GM18508 (cell line): Measurements from ENCODE around the gene PLET1.
A peak's percentile ranks its signal among the peaks of the same experiment; 100 is the strongest.

Experiments
- ATAC-seq: cut with Tn5 transposase; IDR thresholded peaks from one replicate; pipeline ENCODE4 v1.9.1; 2021; ENCODE audit warnings: moderate number of reproducible peaks; ENCODE audit not compliant: insufficient read depth, unreplicated experiment

Gene PLET1

DNA sequence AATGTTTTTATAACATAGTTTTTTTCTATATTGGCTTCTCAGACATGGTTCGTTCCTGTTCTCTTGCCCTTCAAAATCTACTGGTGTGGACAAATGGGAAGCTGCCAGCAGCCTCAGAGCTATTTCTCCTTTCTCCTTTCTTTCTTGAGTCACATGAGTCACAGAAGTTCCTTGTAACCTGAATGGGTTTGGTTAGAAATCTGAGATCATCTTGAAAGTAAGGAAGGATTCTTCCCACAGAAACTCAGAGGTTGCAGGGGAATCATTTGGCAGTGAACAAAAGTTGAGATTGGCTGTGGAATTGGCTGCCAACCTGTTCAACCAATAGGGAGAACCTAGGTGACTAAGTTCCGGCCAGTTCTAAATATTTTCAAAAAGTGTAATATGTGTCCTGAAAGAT lies 12.5 kb downstream of the PLET1 start:
- ATAC-seq, result no peak

DNA sequence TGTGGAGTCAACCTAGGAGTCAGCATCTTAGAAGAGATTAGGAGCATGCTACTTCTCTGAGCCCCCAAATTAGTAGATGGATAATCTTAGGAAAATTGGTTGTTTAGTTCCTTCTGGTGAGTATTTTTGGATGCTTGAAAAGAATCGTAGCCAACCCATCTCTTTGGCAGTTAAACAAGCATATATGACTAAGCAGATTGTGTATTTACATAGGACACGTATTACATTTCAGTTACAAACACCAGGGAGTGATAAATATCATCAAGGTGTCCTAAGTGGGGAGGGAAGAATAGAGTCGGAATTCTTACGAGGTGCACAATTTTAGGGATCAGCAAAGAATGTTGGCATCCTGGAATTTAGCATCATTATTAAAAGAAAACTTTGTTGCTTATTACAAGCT lies 13.5 kb downstream of the PLET1 start:
- no peak for ATAC-seq

DNA sequence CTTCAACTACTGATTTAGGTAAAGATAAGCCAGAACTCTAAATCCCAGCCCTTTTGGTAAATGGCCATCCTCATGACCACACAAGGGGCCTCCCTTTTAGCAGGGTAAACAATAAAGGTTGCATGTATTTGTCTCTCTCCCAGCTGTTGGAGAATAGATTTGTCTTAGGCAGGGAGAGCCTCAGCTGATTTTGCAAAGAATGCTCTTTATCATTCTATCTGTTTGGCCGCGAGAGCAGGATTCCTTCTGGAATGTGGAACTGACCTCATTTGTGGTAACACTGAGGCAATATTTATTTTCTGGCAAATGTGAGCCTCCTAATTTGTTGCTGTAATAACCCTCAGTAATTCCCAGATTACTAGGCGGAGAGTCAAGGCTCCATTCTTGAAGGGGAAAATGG lies 19.2 kb downstream of the PLET1 start:
- no peak for ATAC-seq

DNA sequence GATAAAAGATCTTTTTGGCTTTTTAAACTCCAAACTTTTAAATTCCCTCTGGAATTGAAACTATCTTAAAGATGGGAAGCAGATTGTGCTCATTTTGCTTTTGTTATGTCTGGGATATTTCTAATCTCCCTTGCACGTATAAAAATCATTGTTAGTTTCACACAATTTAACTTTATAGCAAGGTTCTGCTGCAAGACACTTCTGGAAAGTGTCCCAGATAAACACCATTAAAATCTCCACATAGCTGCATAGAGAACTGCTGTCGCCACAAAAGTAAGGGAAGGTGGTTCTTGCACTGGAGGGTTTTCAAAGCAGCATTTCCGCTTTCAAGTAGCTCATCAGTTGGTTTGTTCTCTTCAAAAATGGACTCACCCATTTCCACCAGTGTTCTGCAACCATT lies 22.6 kb downstream of the PLET1 start:
- no peak for ATAC-seq

DNA sequence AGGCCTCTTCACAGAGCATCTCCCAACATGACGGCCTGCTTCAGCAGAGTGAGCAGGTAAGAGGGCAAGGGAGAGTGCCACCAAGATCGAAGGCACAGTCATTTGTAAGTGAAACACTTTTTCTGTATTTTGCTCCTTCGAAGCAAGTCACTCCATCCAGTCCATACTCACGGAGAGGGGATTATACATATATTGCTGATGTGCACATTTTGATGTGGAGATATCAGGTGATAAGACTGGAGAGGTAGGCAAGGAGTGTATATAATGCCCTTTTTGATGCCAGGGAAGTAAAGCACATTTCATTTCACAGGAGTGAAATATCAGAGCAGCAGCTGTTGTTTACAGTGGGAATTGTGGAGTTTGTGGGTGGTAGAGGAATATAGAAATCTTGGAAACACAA lies 23.2 kb downstream of the PLET1 start:
- ATAC-seq, result no peak

DNA sequence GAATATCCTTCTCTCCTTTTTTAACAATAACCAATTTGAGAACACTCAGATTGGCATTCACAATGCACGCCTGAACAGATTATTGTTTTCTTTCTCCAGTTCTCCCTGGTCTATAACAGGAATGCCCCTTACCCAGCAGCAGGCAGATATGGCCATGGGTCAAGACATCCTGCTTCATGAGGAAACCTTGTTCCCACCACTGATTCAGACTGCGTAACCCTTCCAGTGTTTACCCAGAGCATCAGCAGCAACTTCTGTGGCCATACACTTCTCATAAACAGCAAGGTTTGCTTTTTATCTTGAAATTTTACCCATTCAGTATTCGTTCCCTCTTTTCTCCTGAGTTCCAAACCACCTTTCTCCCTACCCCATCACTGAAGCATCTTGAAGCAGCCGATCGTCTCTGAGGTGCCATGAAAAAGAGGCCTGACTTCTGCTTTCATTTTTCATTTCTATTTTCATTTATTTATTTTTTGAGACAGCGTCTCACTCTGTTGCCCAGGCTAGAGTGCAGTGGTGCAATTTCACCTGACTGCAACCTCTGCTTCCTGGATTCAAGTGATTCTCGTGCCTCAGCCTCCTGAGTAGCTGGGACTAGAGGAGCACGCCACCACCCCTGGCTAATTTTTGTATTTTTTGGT lies 24.8 kb downstream of the PLET1 start:
- no peak for ATAC-seq

DNA sequence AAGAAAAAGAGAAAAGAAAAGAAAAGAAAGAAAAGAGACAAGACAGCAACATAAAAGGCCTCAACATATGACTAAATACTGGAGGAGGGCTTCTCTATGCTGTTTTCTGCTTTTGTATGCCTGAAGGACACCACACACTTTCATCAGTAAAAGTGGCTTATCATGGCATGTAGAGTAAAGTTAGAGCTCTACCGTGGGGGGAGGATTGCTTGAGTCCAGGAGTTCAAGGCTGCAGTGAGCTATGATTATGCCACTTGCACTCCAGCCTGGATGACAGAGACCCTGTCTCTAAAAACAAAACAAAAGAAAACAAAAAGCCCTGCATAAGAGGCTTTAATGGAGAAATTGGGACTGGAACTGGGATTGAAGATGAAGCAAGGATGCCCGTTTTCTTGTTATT lies 28.7 kb downstream of the PLET1 start:
- ATAC-seq, result no peak

DNA sequence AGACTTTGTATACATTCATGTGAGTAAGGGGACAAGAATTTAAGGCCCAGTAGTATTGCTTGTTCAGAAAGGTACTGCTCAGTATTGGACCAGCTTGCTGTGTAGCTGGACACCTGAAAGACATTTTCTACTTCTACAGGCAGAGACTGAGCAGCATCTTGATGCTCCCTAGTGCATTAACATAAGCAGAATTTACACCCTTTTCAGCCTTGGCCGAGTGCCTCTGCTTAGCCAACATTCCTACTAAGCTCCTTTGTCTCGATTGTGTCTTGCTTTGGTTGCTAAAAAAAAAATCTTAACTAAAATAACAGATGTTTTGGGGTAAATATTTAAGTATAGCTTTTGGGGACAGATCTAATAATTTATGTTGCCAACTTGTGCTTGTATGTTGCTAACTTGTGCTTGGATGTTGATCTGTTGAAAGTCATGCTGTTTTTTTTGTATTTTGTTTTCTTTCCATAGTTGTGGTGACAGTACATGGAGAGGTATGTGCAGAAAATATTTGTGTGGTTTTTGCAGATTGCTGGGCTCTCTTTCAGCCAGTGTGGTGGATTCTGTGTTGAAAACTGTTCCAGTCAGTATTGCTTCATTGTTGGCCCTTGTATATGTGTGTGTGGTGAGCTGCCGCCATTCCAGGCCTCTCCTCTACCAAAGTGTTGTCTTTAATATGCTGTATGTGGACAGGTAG lies 30.8 kb downstream of the PLET1 start:
- no peak for ATAC-seq

DNA sequence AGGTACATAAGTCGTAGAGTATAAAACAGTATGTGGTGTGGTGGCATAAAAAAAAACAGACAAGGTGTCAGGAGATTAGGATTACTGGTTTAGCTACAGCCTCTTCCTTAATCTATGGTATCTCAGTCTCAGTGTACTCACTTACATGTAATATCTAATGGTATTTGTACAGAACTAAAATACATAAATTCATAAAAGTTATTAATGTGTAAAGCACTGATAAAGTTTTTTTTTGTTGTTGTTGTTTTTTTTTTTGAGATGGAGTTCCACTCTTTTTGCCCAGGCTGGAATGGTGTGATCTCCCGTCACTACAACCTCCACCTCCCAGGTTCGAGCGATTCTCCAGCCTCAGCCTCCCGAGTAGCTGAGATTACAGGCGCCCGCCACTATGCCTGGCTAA lies 31.5 kb downstream of the PLET1 start:
- no peak for ATAC-seq

DNA sequence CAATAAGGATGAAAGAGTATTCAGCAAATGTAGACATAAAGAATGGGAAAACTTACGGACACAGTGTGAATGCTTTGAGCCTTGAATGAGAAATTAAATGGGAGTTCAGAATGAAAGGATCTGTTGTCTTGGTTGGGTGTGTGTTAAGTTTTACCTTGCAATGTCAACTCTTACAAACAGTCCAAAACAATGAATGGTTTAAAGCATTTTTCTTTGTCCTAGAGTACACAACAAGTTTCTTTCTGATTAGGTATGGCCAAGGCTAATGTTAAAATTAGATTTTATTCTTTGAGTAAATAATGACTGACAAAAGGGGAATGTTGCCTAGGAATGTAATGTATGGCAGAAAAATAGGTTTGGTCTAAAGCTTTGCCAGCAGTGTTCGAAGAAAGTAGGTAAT lies 32.0 kb downstream of the PLET1 start:
- ATAC-seq, result no peak

DNA sequence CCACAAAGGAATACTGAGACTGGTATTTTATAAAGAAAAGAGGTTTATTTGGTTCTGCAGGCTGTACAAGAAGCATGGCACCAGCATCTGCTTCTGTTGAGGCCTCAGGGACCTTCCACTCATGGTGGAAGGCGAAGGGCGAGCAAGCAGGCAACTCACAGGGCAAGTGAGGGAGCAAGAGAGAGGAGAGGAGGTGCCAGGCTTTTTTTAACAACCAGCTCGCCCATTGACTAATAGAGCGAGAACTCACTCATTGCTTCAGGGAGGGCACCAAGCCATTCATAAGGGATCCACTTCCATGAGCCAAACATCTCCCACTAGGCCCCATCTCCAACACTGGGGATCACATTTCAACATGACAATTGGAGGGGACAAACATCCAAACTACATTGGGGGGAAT lies 33.2 kb downstream of the PLET1 start:
- ATAC-seq, result no peak

DNA sequence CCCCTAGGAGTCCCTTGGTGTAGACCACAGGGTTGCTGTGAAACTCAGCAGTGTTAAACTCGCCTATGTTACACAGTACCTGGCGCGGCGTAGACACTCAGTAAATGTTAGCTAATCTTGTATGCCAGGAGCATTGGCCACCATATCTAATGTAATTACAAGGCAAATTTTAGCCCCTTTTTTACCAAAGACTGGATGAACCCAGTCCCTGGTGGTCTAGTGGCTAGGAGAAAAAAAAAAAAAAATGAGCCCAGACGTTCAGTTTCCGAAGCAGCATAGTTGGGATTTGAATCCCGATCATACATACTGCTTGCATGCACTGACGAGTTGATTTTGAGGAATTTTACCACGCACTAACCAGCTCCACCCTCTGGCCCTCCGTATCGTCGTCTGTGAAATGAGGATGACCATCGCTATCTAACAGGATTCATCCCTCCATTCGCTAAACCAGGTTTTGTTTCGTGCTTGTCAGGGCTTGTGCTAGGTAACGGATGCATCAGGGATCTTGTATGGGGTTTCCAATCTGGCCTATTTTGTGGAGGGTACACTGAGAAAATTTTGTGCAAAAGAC lies 33.7 kb downstream of the PLET1 start:
- ATAC-seq, result peak; percentile 38

DNA sequence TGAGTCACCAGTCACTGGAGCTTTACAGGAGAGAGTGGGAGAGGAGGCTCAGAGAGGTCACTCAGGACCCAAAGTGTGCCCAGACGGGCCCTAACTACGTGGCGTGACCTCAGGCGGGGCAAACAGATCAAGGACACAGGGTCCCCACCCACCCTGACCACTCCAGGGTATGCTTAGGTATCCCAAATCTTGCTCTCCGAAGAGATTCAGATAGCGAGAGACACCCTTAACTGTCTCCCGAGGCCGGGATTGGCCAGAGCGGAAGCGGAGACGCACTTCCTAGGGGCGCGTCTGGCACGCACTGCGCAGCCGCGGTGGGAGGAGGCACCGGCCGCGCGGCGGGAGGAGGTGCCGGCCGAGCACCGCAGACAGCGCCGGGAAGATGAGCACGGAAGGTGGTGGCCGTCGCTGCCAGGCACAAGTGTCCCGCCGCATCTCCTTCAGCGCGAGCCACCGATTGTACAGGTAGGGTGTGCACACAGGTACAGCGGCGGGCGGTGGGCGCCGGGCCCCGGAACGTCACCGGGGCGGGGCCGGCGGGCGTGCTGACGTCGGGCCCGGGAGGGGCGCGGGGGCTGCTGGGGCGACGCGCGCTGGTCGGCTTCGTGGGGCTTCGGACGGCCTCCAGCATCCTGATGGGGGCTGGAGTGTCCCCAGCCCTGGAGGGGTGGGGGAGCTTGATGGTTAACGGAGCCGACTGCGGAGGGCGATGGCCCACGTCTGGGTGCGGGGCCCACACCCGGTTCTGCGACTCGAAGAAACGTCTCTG lies 34.4 kb downstream of the PLET1 start, which contains the start of gene PTS:
Gene PTS, plus strand, starts transcription at position 367 of the 769 bp plus-strand sequence. Its CDS starts 16 bp downstream, at position 383.
- ATAC-seq, result peak; percentile 79

DNA sequence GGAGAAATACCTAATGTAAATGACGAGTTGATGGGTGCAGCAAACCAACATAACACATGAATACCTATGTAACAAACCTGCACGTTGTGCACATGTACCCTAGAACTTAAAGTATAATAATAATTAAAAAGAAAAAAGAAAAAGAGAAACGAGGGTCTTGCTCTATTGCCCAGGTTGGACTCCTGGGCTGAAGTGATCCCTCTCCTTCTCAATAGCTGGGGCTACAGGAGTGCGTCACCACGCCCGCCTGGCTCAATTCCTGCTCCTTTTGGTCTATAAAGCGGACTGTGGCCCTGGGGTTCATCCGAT lies 35.0 kb downstream of the PLET1 start:
- ATAC-seq, result no peak

DNA sequence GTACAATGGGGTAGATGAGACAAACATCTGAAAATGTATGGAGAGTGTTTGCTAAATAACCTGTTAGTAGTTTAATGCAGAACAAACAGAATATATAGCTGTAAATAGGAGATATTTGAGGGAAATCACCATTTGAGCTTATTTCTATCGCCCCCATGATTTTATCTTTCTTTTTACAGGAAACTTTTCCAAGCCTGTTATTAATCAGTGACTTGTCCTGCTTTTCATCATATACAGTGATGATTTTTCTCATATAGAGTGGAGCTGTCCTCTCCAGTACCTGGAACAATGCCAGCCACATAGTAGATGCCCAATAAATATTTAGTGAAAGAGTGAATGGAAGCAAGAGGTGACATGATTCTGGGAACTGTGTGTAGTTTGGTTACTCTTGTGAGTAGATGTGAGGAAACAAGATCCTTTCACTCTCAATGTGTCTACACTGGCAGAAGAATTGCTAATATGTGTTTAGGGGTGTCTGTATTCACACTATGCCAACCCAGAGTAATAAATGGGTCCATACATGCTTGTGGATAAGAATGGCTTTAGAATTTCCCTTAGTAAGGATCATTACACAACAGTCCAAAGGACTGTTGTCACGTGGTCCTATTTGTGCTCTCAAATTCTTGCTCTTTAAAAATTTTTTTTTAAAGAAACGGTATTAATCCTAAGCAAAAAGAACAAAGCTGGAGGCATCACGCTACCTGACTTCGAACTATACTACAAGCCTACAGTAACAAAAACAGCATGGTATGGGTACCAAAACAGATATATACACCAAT lies 36.7 kb downstream of the PLET1 start:
- no peak for ATAC-seq

DNA sequence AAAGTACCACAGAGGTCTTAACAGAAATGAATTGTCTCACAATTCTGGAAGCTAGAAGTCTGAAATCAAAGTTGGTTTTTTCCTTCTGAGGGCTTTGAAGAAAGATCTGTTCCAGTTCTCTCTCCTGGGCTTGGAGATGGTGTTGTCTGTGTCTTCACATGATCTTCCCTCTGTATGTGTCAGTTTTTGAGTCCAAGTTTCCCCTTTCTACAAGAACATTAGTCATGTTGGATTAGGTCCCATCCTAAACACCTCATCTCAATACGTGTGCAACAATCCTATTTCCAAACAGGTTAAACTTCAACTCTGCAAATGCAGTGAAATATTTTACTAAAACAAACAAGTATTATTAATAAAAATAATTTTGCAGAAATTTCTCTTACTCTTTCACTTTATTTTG lies 37.5 kb downstream of the PLET1 start:
- ATAC-seq, result no peak

DNA sequence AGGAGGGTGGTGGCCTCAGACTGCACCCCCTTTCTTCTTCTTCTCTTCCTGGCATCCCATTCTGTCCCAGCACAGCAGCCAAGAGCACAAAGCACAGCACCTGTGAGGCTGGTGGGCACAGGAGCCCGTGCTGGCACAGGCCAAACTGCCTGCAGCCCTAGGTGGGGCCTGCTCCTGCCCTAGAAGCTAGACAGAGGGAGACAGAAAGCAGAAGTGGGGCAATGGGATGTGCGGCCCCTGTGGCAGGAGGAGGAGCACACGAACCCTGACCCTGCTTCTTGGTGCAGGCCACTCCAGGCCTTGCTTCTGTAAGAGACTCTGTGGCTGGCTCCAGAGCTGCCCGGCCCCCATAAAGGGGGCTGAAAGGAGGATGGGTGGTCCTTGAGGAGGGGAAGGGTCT lies 38.4 kb downstream of the PLET1 start:
- ATAC-seq, result no peak

DNA sequence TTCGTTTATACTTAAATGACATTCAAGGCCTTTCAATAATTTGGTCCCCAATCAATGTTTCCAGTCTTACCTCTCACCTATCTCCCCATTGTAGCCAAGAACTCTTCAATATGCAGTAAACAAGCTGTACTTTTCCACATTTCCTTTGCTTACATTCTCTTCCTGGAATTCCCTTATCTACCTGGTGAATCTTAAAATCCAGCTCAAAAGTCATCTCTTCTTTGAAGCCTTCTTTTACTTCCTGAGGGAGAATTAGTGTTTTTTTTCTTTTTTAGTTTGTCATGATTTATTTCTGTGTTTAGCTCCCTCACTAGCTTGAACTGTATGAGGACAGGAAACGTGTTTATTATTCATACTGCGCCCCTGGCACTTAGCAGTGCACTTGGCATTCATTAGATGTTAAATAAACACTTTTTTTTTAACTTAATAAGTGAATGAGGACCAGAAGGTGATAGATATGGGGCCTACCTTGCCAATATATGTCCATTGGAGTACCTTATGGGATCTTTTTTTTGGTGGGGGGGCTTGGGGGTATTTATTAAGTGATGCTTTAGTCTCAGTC lies 39.3 kb downstream of the PLET1 start:
- no peak for ATAC-seq

DNA sequence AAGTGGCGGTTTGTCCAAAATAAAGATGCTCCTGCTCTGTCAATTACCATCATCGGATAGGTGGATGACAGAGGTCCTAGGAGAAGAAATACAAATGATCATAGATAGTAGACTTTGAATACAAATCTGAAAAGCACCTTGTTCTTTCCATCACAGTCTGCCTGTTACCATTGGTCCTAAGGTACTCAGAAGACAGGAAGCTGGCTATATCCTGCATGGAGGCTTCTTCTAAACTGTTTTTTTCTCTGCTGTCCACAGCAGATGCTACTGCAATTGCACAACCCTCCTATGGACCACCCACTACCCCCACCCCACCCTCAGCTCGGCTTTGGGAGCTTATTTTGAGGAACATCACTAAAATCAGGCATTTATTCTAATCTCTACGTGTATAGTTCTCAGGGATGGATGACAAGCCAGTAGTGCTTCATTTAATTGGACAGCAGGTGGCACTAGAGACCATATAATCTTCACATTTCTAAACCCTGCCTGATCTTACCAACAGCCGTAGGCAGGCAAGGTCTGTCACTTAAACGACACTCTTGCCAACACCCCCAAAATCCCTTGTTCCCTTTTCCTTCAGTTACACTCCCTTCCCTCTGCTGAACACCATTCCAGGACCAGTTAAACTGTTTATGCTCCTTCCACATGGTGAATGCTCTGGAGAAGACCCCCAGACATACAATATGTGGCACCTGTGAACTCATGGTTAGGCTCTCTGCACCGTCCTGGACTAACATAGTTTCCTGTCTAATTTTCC lies 41.0 kb downstream of the PLET1 start:
- no peak for ATAC-seq
